A549 (cell line): ENCODE data around the gene TTC7B.

Experiments used
- BHLHE40 ChIP-seq: IDR thresholded peaks from 2 replicates; pipeline ENCODE4 v1.6.1; 2012; ENCODE audit warnings: low read depth, low read length, inconsistent platforms
- CHD4 ChIP-seq: fragments of 200-600 bp; sonication (generic); IDR thresholded peaks from 2 replicates; pipeline ENCODE4 v1.6.1; 2016; ENCODE audit warnings: antibody characterized with exemption, mild to moderate bottlenecking, borderline replicate concordance
- EP300 ChIP-seq, 2 experiments: fragments of >200 bp; sonication (Bioruptor Twin); formaldehyde crosslinking; IDR thresholded peaks; 2 replicates in 1 of 2; 3 replicates in 1 of 2; pipeline ENCODE4 v1.6.1; 2016 to 2017
- HOXA7 ChIP-seq: fragments of 250-450 bp; sonication (Bioruptor Pico); IDR thresholded peaks from 2 replicates; pipeline ENCODE4 v1.5.0; 2020; ENCODE audit warnings: mild to moderate bottlenecking, moderate library complexity
- JUN ChIP-seq, 2 experiments: fragments of >200 bp; sonication (Bioruptor Twin); formaldehyde crosslinking; IDR thresholded peaks; 2 replicates in 1 of 2; 3 replicates in 1 of 2; pipeline ENCODE4 v1.6.1; 2016 to 2017
- POLR2A ChIP-seq: IDR thresholded peaks from 2 replicates; pipeline ENCODE4 v1.6.1; 2012; ENCODE audit warnings: mild to moderate bottlenecking, low read length
- RAD21 ChIP-seq, 2 experiments: fragments of >200 bp in 1 of 2; sonication (Bioruptor Twin) in 1 of 2; formaldehyde crosslinking in 1 of 2; IDR thresholded peaks in 1 of 2; conservative IDR thresholded peaks in 1 of 2; 2 replicates in 1 of 2; 3 replicates in 1 of 2; pipeline ENCODE4 v1.6.1; 2012 to 2018; ENCODE audit warnings: inconsistent platforms in 1 of 2
- RCOR1 ChIP-seq: fragments of 150-350 bp; IDR thresholded peaks from 2 replicates; pipeline ENCODE4 v1.6.1; 2014; ENCODE audit warnings: antibody characterized with exemption, low read length, low read depth
- REST ChIP-seq: fragments of 200-600 bp; sonication (generic); IDR thresholded peaks from 2 replicates; pipeline ENCODE4 v1.6.1; 2016; ENCODE audit warnings: antibody characterized with exemption, mild to moderate bottlenecking, moderate library complexity
- RNF2 ChIP-seq: fragments of 200-600 bp; sonication (generic); IDR thresholded peaks from 2 replicates; pipeline ENCODE4 v1.6.1; 2016; ENCODE audit warnings: low read depth, mild to moderate bottlenecking, antibody characterized with exemption, moderate library complexity, borderline replicate concordance
- SMC3 ChIP-seq: fragments of >200 bp; sonication (Bioruptor Twin); formaldehyde crosslinking; IDR thresholded peaks from 3 replicates; pipeline ENCODE4 v1.6.1; 2018; ENCODE audit warnings: inconsistent platforms
- ZSCAN20 ChIP-seq: fragments of 250-450 bp; sonication (Bioruptor Pico); IDR thresholded peaks from 2 replicates; pipeline ENCODE4 v1.8.0; 2022; ENCODE audit warnings: mild to moderate bottlenecking, moderate library complexity
- TF ChIP-seq, protein P1 (sequence below): IDR thresholded peaks from 2 replicates; pipeline ENCODE4 v1.6.1; 2012; ENCODE audit warnings: low read depth, borderline replicate concordance
- TF ChIP-seq, protein P2 (sequence below): fragments of >200 bp; sonication (Bioruptor Twin); formaldehyde crosslinking; IDR thresholded peaks from 3 replicates; pipeline ENCODE4 v1.5.1; 2016

DNA sequence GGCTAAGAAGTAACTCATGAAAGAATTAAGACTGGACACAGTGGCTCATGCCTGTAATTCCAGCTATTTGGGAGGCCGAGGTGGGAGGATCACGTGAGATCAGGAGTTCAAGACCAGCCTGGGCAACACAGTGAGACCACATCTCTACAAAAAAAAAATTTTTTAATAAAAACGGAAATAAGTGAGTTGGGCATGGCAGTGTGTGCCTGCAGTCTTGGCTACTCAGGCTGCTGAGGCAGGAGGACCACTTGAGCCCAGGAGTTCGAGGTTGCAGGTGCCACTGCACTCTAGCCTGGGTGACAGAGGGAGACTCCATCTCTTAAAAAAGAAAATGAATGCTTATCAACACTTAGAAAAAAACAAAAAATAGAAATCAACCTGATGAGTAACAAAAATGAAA, 301.7 kb downstream of the TTC7B start:
- TF ChIP-seq, protein P1, sequence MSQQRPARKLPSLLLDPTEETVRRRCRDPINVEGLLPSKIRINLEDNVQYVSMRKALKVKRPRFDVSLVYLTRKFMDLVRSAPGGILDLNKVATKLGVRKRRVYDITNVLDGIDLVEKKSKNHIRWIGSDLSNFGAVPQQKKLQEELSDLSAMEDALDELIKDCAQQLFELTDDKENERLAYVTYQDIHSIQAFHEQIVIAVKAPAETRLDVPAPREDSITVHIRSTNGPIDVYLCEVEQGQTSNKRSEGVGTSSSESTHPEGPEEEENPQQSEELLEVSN = no peak
- TF ChIP-seq, protein P2, sequence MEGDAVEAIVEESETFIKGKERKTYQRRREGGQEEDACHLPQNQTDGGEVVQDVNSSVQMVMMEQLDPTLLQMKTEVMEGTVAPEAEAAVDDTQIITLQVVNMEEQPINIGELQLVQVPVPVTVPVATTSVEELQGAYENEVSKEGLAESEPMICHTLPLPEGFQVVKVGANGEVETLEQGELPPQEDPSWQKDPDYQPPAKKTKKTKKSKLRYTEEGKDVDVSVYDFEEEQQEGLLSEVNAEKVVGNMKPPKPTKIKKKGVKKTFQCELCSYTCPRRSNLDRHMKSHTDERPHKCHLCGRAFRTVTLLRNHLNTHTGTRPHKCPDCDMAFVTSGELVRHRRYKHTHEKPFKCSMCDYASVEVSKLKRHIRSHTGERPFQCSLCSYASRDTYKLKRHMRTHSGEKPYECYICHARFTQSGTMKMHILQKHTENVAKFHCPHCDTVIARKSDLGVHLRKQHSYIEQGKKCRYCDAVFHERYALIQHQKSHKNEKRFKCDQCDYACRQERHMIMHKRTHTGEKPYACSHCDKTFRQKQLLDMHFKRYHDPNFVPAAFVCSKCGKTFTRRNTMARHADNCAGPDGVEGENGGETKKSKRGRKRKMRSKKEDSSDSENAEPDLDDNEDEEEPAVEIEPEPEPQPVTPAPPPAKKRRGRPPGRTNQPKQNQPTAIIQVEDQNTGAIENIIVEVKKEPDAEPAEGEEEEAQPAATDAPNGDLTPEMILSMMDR = no peak
- no peak for TF ChIP-seq SMC3
- no peak for TF ChIP-seq REST
- TF ChIP-seq POLR2A = no peak
- TF ChIP-seq CHD4 = no peak
- TF ChIP-seq RAD21 (conservative IDR thresholded peaks at IDR 0.05 in 1 of 2, IDR thresholded peaks at IDR 0.05 in 1 of 2) = no peak
- no peak for TF ChIP-seq EP300 (IDR thresholded peaks at IDR 0.05)
- no peak for TF ChIP-seq HOXA7
- no peak for TF ChIP-seq RNF2
- TF ChIP-seq ZSCAN20 (CRISPR knock-in tag) = no peak
- no peak for TF ChIP-seq BHLHE40
- TF ChIP-seq RCOR1 = no peak
- no peak for TF ChIP-seq JUN (IDR thresholded peaks at IDR 0.05)
